ENCODE results near the gene ANKS1A.

The ANKS1A gene

DNA sequence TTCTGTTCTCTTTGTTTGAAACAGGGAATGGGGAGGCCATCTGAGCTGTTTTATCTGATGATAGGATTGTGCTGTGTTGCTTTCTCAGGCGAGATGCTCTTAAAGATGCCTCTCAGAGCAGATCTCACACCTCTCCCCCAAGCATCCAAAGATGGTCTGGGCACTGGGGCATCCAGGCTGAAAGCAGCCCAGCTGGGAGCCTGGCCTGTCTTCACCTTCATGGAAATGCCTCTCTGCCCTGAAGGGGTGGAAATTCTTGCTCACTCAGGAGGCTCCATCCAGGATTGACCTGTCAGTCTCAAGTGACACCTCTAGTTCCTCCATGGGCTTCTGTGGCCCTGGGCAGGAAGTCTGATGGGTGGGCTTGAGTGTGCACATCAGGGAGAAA, 165.7 kb downstream of the ANKS1A start:
- TF ChIP-seq, protein P1, sequence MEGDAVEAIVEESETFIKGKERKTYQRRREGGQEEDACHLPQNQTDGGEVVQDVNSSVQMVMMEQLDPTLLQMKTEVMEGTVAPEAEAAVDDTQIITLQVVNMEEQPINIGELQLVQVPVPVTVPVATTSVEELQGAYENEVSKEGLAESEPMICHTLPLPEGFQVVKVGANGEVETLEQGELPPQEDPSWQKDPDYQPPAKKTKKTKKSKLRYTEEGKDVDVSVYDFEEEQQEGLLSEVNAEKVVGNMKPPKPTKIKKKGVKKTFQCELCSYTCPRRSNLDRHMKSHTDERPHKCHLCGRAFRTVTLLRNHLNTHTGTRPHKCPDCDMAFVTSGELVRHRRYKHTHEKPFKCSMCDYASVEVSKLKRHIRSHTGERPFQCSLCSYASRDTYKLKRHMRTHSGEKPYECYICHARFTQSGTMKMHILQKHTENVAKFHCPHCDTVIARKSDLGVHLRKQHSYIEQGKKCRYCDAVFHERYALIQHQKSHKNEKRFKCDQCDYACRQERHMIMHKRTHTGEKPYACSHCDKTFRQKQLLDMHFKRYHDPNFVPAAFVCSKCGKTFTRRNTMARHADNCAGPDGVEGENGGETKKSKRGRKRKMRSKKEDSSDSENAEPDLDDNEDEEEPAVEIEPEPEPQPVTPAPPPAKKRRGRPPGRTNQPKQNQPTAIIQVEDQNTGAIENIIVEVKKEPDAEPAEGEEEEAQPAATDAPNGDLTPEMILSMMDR (IDR thresholded peaks at IDR 0.05; ENCODE audit: insufficient read depth, low read depth, low read length, missing control alignments): no peak
- H3K4me3 ChIP-seq (ENCODE audit: low read length): no peak overlapping the region
- no peak for DNase-seq (ENCODE audit: low read depth)

- TF ChIP-seq, protein P1 (IDR thresholded peaks at IDR 0.05; ENCODE audit: insufficient read depth, low read depth, low read length, missing control alignments): no peak
- no peak for DNase-seq (ENCODE audit: low read depth)
- H3K4me3 ChIP-seq (ENCODE audit: low read length): no peak overlapping the region
Observed at GRCh38 chr6:35055891-35056290, 166.8 kb downstream of the ANKS1A start.

- TF ChIP-seq, protein P1 (IDR thresholded peaks at IDR 0.05; ENCODE audit: insufficient read depth, low read depth, low read length, missing control alignments): no peak
- no peak overlapping the region for H3K4me3 ChIP-seq (ENCODE audit: low read length)
- no peak for DNase-seq (ENCODE audit: low read depth)
Observed at GRCh38 chr6:35056952-35057351, 167.9 kb downstream of the ANKS1A start.

GRCh38 chr6:35057449-35058357, 168.6 kb downstream of the ANKS1A start:
- H3K4me3 ChIP-seq (ENCODE audit: low read length): no peak overlapping the region
- no peak for DNase-seq (ENCODE audit: low read depth)
- TF ChIP-seq, protein P1 (IDR thresholded peaks at IDR 0.05; ENCODE audit: insufficient read depth, low read depth, low read length, missing control alignments): no peak

DNA sequence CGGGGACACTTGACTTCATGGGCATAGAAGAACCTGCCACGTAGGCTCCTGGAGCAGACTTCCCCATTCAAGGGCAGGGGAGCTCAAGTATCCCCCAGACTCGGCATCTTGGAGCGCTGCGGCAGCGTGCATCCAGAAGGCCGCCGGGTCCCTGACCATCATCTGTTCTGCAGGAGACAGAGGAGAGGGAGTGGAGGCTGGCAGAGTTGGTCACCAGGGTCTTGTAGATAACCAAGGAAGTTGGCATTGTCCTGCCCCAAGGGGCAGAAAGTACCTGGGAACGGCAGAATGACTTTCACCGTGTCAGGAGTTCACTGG, 169.3 kb downstream of the ANKS1A start:
- H3K4me3 ChIP-seq (ENCODE audit: low read length): no peak overlapping the region
- no peak for DNase-seq (ENCODE audit: low read depth)
- TF ChIP-seq, protein P1 (IDR thresholded peaks at IDR 0.05; ENCODE audit: insufficient read depth, low read depth, low read length, missing control alignments): no peak

DNA sequence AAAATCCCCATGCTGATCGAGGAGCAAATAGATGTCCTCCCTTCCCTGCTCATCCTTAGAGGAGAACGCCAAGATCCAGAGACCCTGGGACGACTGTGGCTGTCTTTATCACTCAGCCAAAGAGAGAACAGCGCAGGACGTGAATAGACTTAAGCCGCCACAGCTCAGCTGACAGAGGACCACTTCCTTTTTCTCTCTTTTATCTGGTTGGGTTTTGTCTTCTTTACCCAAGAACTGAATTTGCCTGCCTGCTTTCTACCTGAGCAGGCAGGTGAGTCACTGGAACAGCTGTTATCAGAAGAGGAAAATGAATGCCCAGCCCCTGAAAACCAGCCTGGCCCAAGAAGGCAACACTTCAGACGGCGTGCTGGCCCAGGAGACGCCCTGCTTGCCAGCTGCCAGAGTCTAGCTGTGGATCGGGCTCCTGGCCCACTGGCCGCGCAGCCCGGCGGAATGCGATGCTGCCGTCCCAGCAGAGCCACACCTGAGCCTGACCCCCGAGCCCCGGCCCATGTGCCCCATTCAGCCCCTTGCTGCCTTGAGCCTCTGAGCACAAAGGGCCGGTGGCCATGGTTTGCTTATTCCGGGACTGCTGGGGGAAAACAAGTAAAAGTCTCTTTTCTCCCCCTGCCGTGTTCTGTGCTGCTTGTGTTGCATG, 169.9 kb downstream of the ANKS1A start:
- H3K4me3 ChIP-seq (ENCODE audit: low read length): no peak overlapping the region
- no peak for DNase-seq (ENCODE audit: low read depth)
- TF ChIP-seq, protein P1 (IDR thresholded peaks at IDR 0.05; ENCODE audit: insufficient read depth, low read depth, low read length, missing control alignments): no peak
